DOHH2 (cell line): Measurements from ENCODE around the gene OR9Q1.

Source experiments
- EZH2phosphoT487 ChIP-seq: fragments of 200-600 bp; sonication (generic); IDR thresholded peaks from 2 replicates; pipeline ENCODE4 v1.6.1; 2017; ENCODE audit warnings: borderline replicate concordance, mild to moderate bottlenecking, antibody characterized with exemption, low read length, moderate library complexity, mixed read lengths
- TF ChIP-seq, protein P1 (sequence below): fragments of 200-600 bp; sonication (generic); IDR thresholded peaks from one replicate; pipeline ENCODE4 v1.5.1; 2014; ENCODE audit warnings: antibody characterized with exemption, mild to moderate bottlenecking, low read depth, low read length; ENCODE audit not compliant: poor library complexity, severe bottlenecking

DNA sequence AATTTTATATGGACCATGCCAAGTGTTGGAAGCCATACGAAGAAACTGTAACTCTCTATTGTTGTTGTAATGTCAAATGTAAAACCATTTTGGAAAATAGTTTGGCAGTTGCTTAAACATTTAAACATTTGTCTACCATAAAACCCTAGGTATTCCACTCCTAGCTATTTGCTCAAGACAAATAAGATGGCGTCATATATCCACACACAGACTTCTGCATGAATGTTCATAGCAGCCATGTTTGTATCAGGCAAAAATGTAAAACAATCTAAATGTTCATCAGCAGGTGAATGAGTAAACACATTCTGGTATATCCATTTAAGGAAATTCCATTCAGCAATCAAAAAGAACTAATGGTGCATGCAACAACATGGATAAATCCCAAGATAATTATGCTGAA lies 73.8 kb downstream of the OR9Q1 start:
- TF ChIP-seq, protein P1, sequence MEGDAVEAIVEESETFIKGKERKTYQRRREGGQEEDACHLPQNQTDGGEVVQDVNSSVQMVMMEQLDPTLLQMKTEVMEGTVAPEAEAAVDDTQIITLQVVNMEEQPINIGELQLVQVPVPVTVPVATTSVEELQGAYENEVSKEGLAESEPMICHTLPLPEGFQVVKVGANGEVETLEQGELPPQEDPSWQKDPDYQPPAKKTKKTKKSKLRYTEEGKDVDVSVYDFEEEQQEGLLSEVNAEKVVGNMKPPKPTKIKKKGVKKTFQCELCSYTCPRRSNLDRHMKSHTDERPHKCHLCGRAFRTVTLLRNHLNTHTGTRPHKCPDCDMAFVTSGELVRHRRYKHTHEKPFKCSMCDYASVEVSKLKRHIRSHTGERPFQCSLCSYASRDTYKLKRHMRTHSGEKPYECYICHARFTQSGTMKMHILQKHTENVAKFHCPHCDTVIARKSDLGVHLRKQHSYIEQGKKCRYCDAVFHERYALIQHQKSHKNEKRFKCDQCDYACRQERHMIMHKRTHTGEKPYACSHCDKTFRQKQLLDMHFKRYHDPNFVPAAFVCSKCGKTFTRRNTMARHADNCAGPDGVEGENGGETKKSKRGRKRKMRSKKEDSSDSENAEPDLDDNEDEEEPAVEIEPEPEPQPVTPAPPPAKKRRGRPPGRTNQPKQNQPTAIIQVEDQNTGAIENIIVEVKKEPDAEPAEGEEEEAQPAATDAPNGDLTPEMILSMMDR = no peak
- no peak for TF ChIP-seq EZH2phosphoT487
